ENCODE measurements around the gene CSPG5. TPM values are rescaled to one million over a fixed set of nuclear protein-coding genes. Genes with fewer than 3 reads are reported as not detected.

The CSPG5 gene
- total RNA-seq, 1 experiment from 2014 or later, result 0.66 TPM

- ChIA-PET CTCF (interaction anchor here (0.7 kb wide), 1 partner anchor 76 kb away, joined by 6 read pairs; no protein-coding TSS in a partner anchor), POLR2A (ENCODE audit: unreplicated experiment) (no interaction called here)
- DNase-seq, result peak; percentile 17
- Histone ChIP-seq H3K79me2 (ENCODE audit: low read length) (peaks cover 30% of the 10 kb centered on the region), H3K9ac (ENCODE audit: low read length) (peak overlapping the region; percentile 92), H3K36me3 (ENCODE audit: low read depth, low read length) (peaks cover 11% of the 10 kb centered on the region; the same call in 1 of the 2 replicates), H4K20me1 (ENCODE audit: low read length) (no peaks in the 10 kb centered on the region), H3K9me2 (replicated peaks; ENCODE audit: low read length) (no peaks in the 10 kb centered on the region), H3K9me3 (ENCODE audit: low read length) (no peaks in the 10 kb centered on the region), H3K27me3 (ENCODE audit: low read length) (no peaks in the 10 kb centered on the region), H3K27ac (ENCODE audit: low read length) (peak overlapping the region; percentile 88), H2AFZ (ENCODE audit: low read length) (peak overlapping the region; percentile 94), H3K4me1 (ENCODE audit: insufficient read depth, low read length) (peaks cover 11% of the 10 kb centered on the region), H3K4me2 (ENCODE audit: low read length) (peak overlapping the region; percentile 84), H3F3A (ENCODE audit: low read length, unreplicated experiment) (peaks cover 4% of the 10 kb centered on the region), H3K4me3 (ENCODE audit: low read length) (peak overlapping the region; percentile 80)
- no peak for TF ChIP-seq CTCF (conservative IDR thresholded peaks at IDR 0.05; ENCODE audit: low read depth, low read length)
- TF ChIP-seq EZH2phosphoT487 (IDR thresholded peaks at IDR 0.05; ENCODE audit: borderline replicate concordance, low read length), result no peak
- TF ChIP-seq EZH2 (IDR thresholded peaks at IDR 0.05; ENCODE audit: low read length, unreplicated experiment), result no peak
- intact Hi-C loops (cut with micrococcal nuclease), result loop anchor here (1.0 to 5.0 kb wide), 3 partner anchors 91 to 290 kb away; partner anchors contain the start of genes DHX30 and SMARCC1
- BruUV-seq (replicated peaks), result TSS peak; percentile 48
- peak; percentile 1; the same call in 1 of the 2 replicates for ATAC-seq
Measured at GRCh38 chr3:47512416-47513124, 66.1 kb downstream of the CSPG5 start.

Other genes with a start within 250 kb of the CSPG5 start
- 22.3 and 28.7 TPM in 2 replicates for gene PTPN23, start 197.8 kb downstream of the CSPG5 start, total RNA-seq (2014; rRNA removed)
- gene SCAP, start 102.9 kb downstream of the CSPG5 start, total RNA-seq (2014; rRNA removed), result 84.7 and 95.6 TPM in 2 replicates
- gene ELP6, start 65.2 kb downstream of the CSPG5 start, total RNA-seq (2014; rRNA removed), result 64.5 and 97.9 TPM in 2 replicates
- 43.1 and 53.0 TPM in 2 replicates for gene SMARCC1, start 203.0 kb upstream of the CSPG5 start, total RNA-seq (2014; rRNA removed)
- 152 and 153 TPM in 2 replicates for gene DHX30, start 224.3 kb upstream of the CSPG5 start, total RNA-seq (2014; rRNA removed)

Measured in PC-3 (cell line).